BLaER1 treated with 17β-estradiol and CSF1 and Interleukin-3, amounts not matched to agents 10 nM and 100 nM (cell line): ENCODE results near the gene RPAIN.
"Not testable (repeated sequence)": the region's sequence is repeated elsewhere in the genome, so short reads cannot be mapped to it uniquely, and the experiment has no call there.

Source experiments
- H3K27ac ChIP-seq, 11 experiments: shearing (Covaris generic); formaldehyde crosslinking; 2 replicates each; pipeline ENCODE4 v1.8.1; 2022
- H3K27me3 ChIP-seq, 11 experiments: shearing (Covaris generic); formaldehyde crosslinking; 2 replicates each; pipeline ENCODE4 v1.8.1; 2022
- H3K36me3 ChIP-seq, 11 experiments: shearing (Covaris generic); formaldehyde crosslinking; 2 replicates each; pipeline ENCODE4 v1.8.1; 2022
- H3K4me1 ChIP-seq, 10 experiments: shearing (Covaris generic); formaldehyde crosslinking; 2 replicates each; pipeline ENCODE4 v1.8.1; 2022
- H3K4me2 ChIP-seq, 11 experiments: shearing (Covaris generic); formaldehyde crosslinking; 2 replicates each; pipeline ENCODE4 v1.8.1; 2022
- H3K4me3 ChIP-seq, 10 experiments: shearing (Covaris generic); formaldehyde crosslinking; 2 replicates each; pipeline ENCODE4 v1.8.1; 2022
- H3K9ac ChIP-seq, 11 experiments: shearing (Covaris generic); formaldehyde crosslinking; 2 replicates each; pipeline ENCODE4 v1.8.1; 2022
- H3K9me3 ChIP-seq, 11 experiments: shearing (Covaris generic); formaldehyde crosslinking; replicated peaks in 1 of 11; 2 replicates each; pipeline ENCODE4 v1.8.1; 2022
- H4K20me1 ChIP-seq, 11 experiments: shearing (Covaris generic); formaldehyde crosslinking; 2 replicates each; pipeline ENCODE4 v1.8.1; 2022
- Cebpa-rat ChIP-seq, 11 experiments: shearing (Covaris generic); IDR thresholded peaks; 2 replicates each; pipeline ENCODE4 v1.8.1; 2022

The RPAIN gene

DNA sequence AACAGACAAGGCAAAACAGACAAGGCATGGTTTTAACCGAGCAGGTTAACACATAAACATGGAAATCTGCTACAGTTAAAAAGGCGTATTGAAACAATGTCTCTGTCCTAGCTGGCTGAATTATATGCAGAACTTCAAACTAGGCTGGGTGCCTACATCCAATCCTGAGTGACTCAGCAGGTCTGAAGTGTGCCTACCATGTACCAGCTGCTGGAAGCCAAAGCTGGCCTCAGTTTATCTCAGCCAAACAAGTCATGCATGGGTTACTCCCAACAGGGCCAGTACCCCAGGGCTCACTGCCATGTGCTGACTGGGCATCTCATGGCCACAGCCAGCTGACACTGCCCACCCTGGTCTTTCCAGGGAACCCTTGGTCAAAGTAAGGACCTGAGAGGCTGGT is 15.0 kb downstream of the RPAIN start:
- Histone ChIP-seq H3K4me1 (peaks cover 31 to 45% (median 38%) of the 10 kb centered on the region in 10 experiments), H3K27ac (peak overlapping the region in 3 of 11 experiments; percentile 19 to 53 (median 23); a peak in 3 of 22 replicates), H3K9me3 (no peaks in the 10 kb centered on the region), H3K36me3 (peaks cover 71 to 86% (median 81%) of the 10 kb centered on the region in 11 experiments), H3K9ac (peak overlapping the region in 1 of 11 experiments; percentile 47; a peak in 1 of 22 replicates), H3K27me3 (no peaks in the 10 kb centered on the region), H4K20me1 (peaks cover 14 to 88% (median 70%) of the 10 kb centered on the region in 11 experiments; a peak in 21 of 22 replicates), H3K4me2 (peak overlapping the region in 5 of 11 experiments; percentile 8 to 98 (median 18); a peak in 4 of 22 replicates), H3K4me3 (no peak overlapping the region)
- no peak for TF ChIP-seq Cebpa-rat (IDR thresholded peaks at IDR 0.05)

DNA sequence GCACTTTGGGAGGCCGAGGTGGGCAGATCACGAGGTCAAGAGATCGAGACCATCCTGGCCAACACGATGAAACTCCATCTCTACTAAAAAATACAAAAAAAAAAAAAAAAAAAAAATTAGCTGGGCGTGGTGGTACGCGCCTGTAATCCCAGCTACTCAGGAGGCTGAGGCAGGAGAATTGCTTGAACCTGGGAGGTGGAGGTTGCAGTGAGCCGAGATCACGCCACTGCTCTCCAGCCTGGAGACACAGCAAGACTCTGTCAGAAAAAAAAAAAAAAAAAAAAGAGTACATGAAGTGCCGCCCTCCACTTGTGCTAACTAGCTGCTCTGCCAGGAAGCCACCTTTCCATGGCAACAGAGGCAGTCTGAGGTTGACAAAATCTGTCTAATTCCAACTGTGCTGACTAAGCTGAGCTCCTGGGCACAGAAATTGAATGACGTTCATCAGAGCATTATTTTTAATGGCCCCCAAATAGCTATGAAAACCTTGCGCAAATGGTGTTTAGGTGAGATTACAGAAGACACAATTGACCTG is 15.9 kb downstream of the RPAIN start:
- Histone ChIP-seq H3K9ac (peak overlapping the region in 8 of 11 experiments; percentile 34 to 90 (median 64); a peak in 6 of 22 replicates), H3K4me1 (peaks cover 31 to 46% (median 39%) of the 10 kb centered on the region in 10 experiments), H3K4me2 (peak overlapping the region; percentile 26 to 98 (median 87); a peak in 20 of 22 replicates), H3K4me3 (peak overlapping the region in 2 of 10 experiments; percentile 90 to 97; a peak in 3 of 20 replicates), H3K27ac (peak overlapping the region in 1 of 11 experiments; percentile 53; a peak in 1 of 22 replicates), H3K36me3 (peaks cover 62 to 86% (median 78%) of the 10 kb centered on the region in 11 experiments), H4K20me1 (peaks cover 14 to 87% (median 67%) of the 10 kb centered on the region in 11 experiments; a peak in 21 of 22 replicates)
- H3K27me3 ChIP-seq, H3K9me3 ChIP-seq: not testable (repeated sequence)

DNA sequence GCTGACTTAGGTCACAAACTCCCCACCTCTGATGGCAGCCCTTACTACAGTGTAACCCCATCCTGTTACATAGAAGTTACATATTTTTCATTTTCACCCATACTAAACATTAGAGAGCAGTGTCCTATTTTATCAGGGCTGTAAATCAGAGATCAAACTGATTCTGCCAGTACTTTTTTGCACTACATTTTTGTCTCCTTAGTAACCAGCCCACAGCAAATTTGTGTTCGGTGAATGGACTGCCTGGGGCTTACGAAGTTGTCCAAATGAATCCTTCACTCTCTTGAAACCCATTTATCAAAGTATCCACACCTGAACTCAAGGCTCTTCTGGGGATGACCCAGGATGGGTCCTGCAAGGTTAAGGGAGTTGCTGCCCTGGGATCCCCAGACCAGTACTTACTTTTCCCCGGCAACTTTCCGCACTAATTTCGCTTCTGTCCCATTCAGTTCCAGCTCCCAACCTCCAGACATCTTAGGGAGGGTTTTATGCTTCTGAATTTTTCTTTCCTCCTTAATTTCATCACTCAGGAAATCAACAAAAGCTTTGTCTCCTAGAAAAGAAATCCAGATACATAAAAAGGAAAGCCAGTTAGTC is 17.8 kb downstream of the RPAIN start:
- peaks cover 31 to 46% (median 39%) of the 10 kb centered on the region in 10 experiments for H3K4me1 ChIP-seq
- no peaks in the 10 kb centered on the region for H3K27me3 ChIP-seq
- peak overlapping the region; percentile 79 to 97 (median 87) for H3K4me3 ChIP-seq
- H3K4me2 ChIP-seq: peak overlapping the region; percentile 69 to 98 (median 87)
- peak overlapping the region; percentile 52 to 91 (median 88); a peak in 21 of 22 replicates for H3K27ac ChIP-seq
- peaks cover 14 to 87% (median 62%) of the 10 kb centered on the region in 11 experiments; a peak in 21 of 22 replicates for H4K20me1 ChIP-seq
- H3K36me3 ChIP-seq: peaks cover 48 to 86% (median 77%) of the 10 kb centered on the region in 11 experiments
- no peak for TF ChIP-seq Cebpa-rat (IDR thresholded peaks at IDR 0.05)
- no peaks in the 10 kb centered on the region for H3K9me3 ChIP-seq
- peak overlapping the region; percentile 81 to 94 (median 86) for H3K9ac ChIP-seq

DNA sequence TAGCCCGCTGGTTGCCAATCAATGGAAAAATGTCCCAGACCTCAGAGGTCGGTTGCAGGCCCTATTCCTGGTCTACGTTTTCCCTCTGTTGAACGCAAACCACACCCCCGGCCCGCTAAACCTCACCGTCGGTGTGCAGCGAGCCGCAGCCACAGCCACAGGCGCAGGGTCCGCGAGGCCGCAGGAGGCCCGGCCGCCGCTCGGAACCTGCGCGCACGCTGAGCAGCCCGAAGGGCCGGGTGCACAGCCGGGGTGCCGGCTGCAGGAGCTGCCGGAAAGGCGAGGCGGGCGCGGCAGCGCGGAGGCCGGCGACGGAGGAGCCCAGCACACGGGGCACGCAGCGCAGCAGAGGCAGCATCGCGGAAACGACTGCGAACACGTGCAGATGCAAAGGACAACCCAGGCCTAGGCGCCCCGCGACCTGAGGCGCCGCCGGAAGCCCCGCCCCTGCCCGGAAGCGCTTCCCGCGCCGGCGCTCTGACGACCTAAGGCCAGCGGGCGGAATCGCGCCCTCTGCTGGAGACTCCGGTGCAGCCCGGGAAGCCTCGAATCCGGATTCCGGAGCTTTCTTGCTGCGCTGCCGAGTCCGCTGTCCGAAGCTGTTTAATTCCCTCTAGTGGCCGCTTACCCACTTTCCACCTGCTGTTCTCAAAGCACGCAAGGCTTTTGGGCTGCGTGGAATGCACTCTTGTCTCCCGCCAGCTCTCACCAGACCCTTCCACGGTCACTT is 18.9 kb downstream of the RPAIN start, which contains the start of gene C1QBP:
TSS of gene C1QBP (minus strand) at position 440 of the 730 bp plus-strand sequence. CDS start at position 358, 82 bp downstream.
- peak within 1 kb of the TSS; percentile 81 to 94 (median 86) for H3K9ac ChIP-seq
- no peak for TF ChIP-seq Cebpa-rat (IDR thresholded peaks at IDR 0.05)
- H3K4me3 ChIP-seq: peak within 1 kb of the TSS; percentile 79 to 97 (median 87)
- peak within 1 kb of the TSS; percentile 69 to 98 (median 87) for H3K4me2 ChIP-seq
- no peaks in the 10 kb centered on the region for H3K27me3 ChIP-seq
- H3K4me1 ChIP-seq: peaks cover 31 to 43% (median 38%) of the 10 kb centered on the region in 10 experiments
- H3K27ac ChIP-seq: peak within 1 kb of the TSS; percentile 52 to 91 (median 88); a peak in 21 of 22 replicates
- peaks cover 44 to 84% (median 74%) of the 10 kb centered on the region in 11 experiments for H3K36me3 ChIP-seq
- no peaks in the 10 kb centered on the region for H3K9me3 ChIP-seq
- peaks cover 4 to 84% (median 60%) of the 10 kb centered on the region in 11 experiments; a peak in 21 of 22 replicates for H4K20me1 ChIP-seq

DNA sequence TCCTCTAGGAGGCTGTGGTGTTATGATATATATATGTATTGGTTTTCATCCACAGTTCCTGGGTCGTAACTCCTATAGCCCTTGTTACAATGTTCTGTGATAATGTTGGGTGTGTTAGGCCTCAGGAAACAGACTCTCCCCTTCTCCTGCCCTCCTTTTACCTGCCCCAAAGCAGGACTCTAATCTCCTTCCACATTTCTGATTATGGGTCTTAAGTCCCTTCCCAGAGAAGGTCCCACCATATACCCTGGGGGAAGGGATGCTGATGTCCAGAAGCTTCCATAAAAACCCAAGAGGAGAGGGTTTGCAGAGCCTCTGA is 19.4 kb downstream of the RPAIN start:
- Histone ChIP-seq H3K9ac (peak overlapping the region; percentile 58 to 94 (median 86); a peak in 20 of 22 replicates), H3K36me3 (peaks cover 44 to 84% (median 74%) of the 10 kb centered on the region in 11 experiments)

DNA sequence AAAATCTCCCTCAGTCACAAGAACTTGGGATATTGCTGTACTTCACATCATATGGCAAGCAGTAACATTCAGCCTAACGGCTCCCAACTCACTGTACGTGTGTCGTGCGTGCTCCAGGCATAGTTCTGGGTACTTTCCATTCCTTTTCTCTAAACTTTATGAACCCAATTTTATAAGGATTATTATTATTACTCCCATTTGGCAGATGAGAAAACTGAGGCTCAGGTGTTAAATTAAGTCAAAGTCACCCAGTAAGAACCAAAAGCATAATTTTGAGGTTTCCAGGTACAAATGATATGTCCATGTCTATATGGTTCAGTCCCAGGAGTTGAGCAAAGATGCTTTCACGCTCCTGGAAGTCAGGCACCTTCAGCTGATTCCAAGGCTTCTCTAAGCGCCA is 23.7 kb downstream of the RPAIN start:
- Histone ChIP-seq H3K27ac (no peak overlapping the region), H3K4me3 (no peak overlapping the region), H4K20me1 (peaks cover 0 to 87% (median 51%) of the 10 kb centered on the region in 11 experiments; a peak in 16 of 22 replicates), H3K4me2 (no peak overlapping the region), H3K27me3 (no peaks in the 10 kb centered on the region), H3K4me1 (peaks cover 8 to 10% (median 9%) of the 10 kb centered on the region in 10 experiments; a peak in 19 of 20 replicates), H3K9ac (no peak overlapping the region), H3K36me3 (peaks cover 57 to 90% (median 80%) of the 10 kb centered on the region in 11 experiments), H3K9me3 (no peaks in the 10 kb centered on the region)
- no peak for TF ChIP-seq Cebpa-rat (IDR thresholded peaks at IDR 0.05)

More for the DNA sequence above, 19.4 kb downstream of the RPAIN start:
- no peak for TF ChIP-seq Cebpa-rat (IDR thresholded peaks at IDR 0.05)
- peak overlapping the region; percentile 27 to 91 (median 88); a peak in 15 of 22 replicates for H3K27ac ChIP-seq
- H3K9me3 ChIP-seq: no peaks in the 10 kb centered on the region
- peaks cover 0 to 84% (median 60%) of the 10 kb centered on the region in 11 experiments; a peak in 20 of 22 replicates for H4K20me1 ChIP-seq
- peak overlapping the region; percentile 32 to 98 (median 81) for H3K4me2 ChIP-seq
- peaks cover 31 to 43% (median 37%) of the 10 kb centered on the region in 10 experiments for H3K4me1 ChIP-seq
- H3K27me3 ChIP-seq: no peaks in the 10 kb centered on the region
- H3K4me3 ChIP-seq: peak overlapping the region; percentile 79 to 97 (median 87); a peak in 19 of 20 replicates

DNA sequence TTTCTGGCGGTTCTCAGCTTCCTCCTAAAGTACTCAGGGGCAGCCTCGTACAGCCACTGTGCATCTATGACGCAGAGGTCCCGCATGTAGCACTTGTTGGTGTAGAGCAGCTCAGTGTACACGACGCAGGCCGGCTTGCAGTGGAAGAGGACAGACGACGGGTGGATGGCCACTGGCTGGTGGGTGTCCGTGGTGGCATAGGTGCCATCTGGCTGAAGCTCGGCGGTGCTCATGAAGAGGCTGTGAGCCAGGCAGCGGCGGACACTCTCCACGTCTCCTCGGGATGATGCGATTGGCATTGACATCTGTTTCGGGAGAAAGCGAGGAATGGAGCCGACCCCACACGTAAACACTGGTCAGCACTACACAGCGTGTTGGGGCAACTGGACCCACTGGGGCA is 24.2 kb downstream of the RPAIN start:
- H4K20me1 ChIP-seq: peaks cover 0 to 92% (median 52%) of the 10 kb centered on the region in 11 experiments; a peak in 16 of 22 replicates
- peaks cover 7 to 10% (median 8%) of the 10 kb centered on the region in 10 experiments; a peak in 19 of 20 replicates for H3K4me1 ChIP-seq
- H3K27me3 ChIP-seq: no peaks in the 10 kb centered on the region
- H3K9ac ChIP-seq: no peak overlapping the region
- H3K4me3 ChIP-seq: no peak overlapping the region
- H3K4me2 ChIP-seq: no peak overlapping the region
- no peak overlapping the region for H3K27ac ChIP-seq
- no peaks in the 10 kb centered on the region for H3K9me3 ChIP-seq
- H3K36me3 ChIP-seq: peaks cover 62 to 94% (median 85%) of the 10 kb centered on the region in 11 experiments
- TF ChIP-seq Cebpa-rat (IDR thresholded peaks at IDR 0.05): no peak

DNA sequence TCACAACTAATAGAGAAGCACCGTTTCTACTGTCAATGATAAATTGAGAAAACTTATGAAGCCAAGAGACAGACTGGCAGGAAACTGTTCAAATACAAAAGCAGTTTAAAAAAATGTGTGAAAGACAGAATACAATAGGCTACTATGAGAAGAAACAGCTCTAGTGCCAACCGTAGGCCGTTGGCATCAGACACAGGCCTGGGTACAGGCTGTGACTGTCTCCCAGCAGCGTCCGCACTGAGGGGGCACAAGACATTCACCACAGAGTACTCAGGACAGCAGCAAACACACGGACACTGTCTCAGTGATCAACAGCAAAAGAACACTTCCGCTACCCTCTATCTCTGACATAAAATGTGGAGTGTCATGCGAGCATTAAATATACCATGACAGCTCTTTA is 26.8 kb downstream of the RPAIN start:
- no peaks in the 10 kb centered on the region for H3K9me3 ChIP-seq
- H3K4me1 ChIP-seq: no peaks in the 10 kb centered on the region
- no peak overlapping the region for H3K27ac ChIP-seq
- peaks cover 83 to 98% (median 97%) of the 10 kb centered on the region in 11 experiments for H3K36me3 ChIP-seq
- H3K9ac ChIP-seq: no peak overlapping the region
- peaks cover 0 to 82% (median 57%) of the 10 kb centered on the region in 11 experiments; a peak in 16 of 22 replicates for H4K20me1 ChIP-seq
- H3K4me2 ChIP-seq: no peak overlapping the region
- no peaks in the 10 kb centered on the region for H3K27me3 ChIP-seq
- H3K4me3 ChIP-seq: no peak overlapping the region
- TF ChIP-seq Cebpa-rat (IDR thresholded peaks at IDR 0.05): no peak
